IPS-20b (cell line): ENCODE measurements around the gene FHL3.
"Not testable (repeated sequence)": the region's sequence is repeated elsewhere in the genome, so short reads cannot be mapped to it uniquely, and the experiment has no call there.

Experiments used
- H3K27ac ChIP-seq: one replicate; pipeline ENCODE4 v1.5.1; 2013; ENCODE audit warnings: low read length
- H3K27me3 ChIP-seq: 2 replicates; pipeline ENCODE4 v1.6.1; 2013; ENCODE audit warnings: mild to moderate bottlenecking, low read length, inconsistent platforms; ENCODE audit not compliant: insufficient read depth
- H3K36me3 ChIP-seq: 2 replicates; pipeline ENCODE4 v1.6.1; 2013; ENCODE audit warnings: low read depth, mild to moderate bottlenecking, inconsistent platforms, low read length, moderate library complexity; ENCODE audit not compliant: insufficient read depth
- H3K4me1 ChIP-seq: 2 replicates; pipeline ENCODE4 v1.6.1; 2013; ENCODE audit warnings: mild to moderate bottlenecking, control low read depth, inconsistent platforms, low read length, moderate library complexity; ENCODE audit not compliant: insufficient read depth
- H3K4me3 ChIP-seq: 2 replicates; pipeline ENCODE4 v1.5.1; 2013; ENCODE audit warnings: mild to moderate bottlenecking, low read length, inconsistent platforms
- H3K9ac ChIP-seq: 2 replicates; pipeline ENCODE4 v1.6.1; 2013; ENCODE audit warnings: low read depth, mild to moderate bottlenecking, inconsistent platforms, low read length, moderate library complexity
- H3K9me3 ChIP-seq: 2 replicates; pipeline ENCODE4 v1.6.1; 2013; ENCODE audit warnings: mild to moderate bottlenecking, low read depth, low read length, inconsistent platforms; ENCODE audit not compliant: insufficient read depth

FHL3 gene

GRCh38 chr1:38044221-38045215 is 39.2 kb upstream of the FHL3 start:
- Histone ChIP-seq H3K36me3 (no peaks in the 10 kb centered on the region), H3K27ac (no peak overlapping the region), H3K4me1 (peaks cover 4% of the 10 kb centered on the region; the same call in 1 of the 2 replicates), H3K9me3 (no peaks in the 10 kb centered on the region), H3K27me3 (peaks cover 70% of the 10 kb centered on the region), H3K4me3 (peak overlapping the region; percentile 87), H3K9ac (peak overlapping the region; percentile 51; the same call in 1 of the 2 replicates)

DNA sequence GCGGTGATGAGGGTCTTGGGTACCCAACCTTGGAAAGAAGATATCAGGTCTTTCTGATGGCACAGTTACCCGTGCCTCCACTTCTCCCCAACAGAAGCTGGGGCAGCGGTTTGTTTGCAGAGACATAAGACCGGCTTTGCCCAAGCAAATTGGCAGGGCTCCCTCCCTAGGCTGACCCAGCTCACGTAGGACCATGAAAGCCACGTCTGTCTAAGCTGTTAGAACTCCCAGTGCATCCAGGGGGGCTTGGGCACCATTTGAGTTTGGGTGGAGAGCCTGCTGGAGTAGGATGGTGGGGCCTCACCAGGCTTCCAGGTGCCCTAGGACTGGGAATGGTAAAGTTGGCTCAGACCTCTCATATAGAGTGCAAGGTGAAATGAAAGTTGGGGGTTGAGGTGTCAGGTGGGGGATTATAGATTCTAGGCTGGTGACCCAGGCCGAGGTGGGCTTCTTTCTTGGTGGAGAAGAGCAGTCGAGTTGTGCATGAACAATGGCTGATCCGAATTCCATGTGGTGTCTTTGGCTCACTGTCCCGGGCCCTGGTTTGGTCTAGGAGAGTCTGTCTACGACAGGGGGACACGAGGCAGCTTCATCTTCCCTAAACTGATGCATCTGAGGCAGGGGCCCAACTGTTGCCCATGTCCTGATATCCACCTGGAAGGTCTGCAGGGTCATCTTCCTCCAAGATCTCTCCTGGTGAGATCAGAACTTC is 37.9 kb upstream of the FHL3 start:
- peaks cover 57% of the 10 kb centered on the region for H3K27me3 ChIP-seq
- no peaks in the 10 kb centered on the region; the same call in 1 of the 2 replicates for H3K9me3 ChIP-seq
- H3K36me3 ChIP-seq, result no peaks in the 10 kb centered on the region
- H3K27ac ChIP-seq, result no peak overlapping the region
- peaks cover 4% of the 10 kb centered on the region; the same call in 1 of the 2 replicates for H3K4me1 ChIP-seq
- no peak overlapping the region for H3K9ac ChIP-seq
- H3K4me3 ChIP-seq, result peak overlapping the region; percentile 87; the same call in 1 of the 2 replicates

DNA sequence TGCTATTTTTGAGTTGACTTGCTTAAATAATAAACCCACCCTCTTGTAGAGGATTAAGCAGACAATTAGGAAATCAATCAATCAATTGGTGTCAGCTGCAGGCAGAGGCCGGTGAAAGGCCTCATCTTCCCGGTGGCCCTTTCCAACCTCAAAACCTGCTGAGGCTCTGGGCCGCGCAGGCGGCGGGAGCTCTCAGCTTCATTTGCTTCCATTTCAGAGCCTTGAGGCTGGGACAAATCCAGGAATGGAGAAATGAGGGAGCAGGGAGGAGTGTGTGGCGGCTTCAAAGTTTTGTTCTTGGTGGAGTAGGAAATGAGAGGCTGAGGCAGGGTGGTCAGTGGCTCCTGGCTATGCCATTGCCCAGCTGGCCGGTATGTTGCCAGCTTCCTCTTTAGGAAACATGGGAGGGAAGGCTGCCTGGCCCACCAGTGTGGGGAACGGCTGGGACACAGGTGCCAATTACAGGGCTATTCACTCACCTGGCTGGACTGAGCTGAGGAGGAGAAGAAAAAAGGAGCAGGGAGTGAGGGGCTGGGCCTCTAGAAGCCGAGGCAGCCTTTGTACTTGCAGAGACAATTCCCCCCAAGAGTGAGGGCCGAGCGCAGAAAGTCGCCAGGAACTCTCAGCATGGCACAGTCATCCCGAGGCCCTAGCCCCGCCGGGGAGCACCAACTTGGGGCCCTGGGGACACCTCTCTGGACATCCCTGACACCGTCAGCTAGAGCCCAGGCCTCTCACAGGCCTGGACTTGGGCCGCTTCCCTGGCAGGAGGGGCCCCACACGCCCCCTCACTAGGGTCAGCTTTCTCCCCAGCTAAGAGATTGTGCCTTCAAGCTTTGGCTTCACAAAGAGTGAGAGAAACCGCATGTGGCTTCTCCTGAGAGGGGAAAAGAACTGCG is 36.9 kb upstream of the FHL3 start:
- H3K9ac ChIP-seq, result no peak overlapping the region
- H3K4me1 ChIP-seq, result no peaks in the 10 kb centered on the region; the same call in 1 of the 2 replicates
- no peak overlapping the region for H3K27ac ChIP-seq
- H3K36me3 ChIP-seq, result no peaks in the 10 kb centered on the region
- H3K27me3 ChIP-seq, result peaks cover 47% of the 10 kb centered on the region
- H3K4me3 ChIP-seq, result no peak overlapping the region
- no peaks in the 10 kb centered on the region; the same call in 1 of the 2 replicates for H3K9me3 ChIP-seq

GRCh38 chr1:38039331-38040088 is 34.2 kb upstream of the FHL3 start:
- H3K9me3 ChIP-seq, result no peaks in the 10 kb centered on the region; the same call in 1 of the 2 replicates
- no peak overlapping the region for H3K9ac ChIP-seq
- no peaks in the 10 kb centered on the region for H3K36me3 ChIP-seq
- no peak overlapping the region for H3K27ac ChIP-seq
- no peak overlapping the region for H3K4me3 ChIP-seq
- peaks cover 31% of the 10 kb centered on the region for H3K27me3 ChIP-seq
- H3K4me1 ChIP-seq, result no peaks in the 10 kb centered on the region; the same call in 1 of the 2 replicates

DNA sequence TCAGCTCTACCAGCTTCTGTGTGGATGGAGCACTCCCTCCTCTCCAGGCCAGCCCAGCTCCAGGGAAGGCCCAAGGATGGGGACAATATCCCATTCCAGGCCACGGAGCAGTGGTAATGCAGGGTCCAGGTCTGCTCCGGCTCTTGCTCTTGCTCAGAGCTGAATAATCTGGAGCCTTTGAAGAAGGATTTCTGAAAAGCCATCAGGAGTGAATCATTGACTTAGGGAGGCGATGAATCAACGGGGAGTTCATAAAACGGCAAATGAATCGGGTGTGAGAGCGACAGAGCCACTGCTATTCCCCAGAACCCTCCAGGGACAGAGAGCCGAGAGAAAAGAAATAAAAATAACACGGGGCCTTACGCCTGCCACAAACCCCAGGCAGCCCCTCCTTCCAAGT is 33.5 kb upstream of the FHL3 start:
- Histone ChIP-seq H3K9ac (no peak overlapping the region), H3K27ac (no peak overlapping the region), H3K9me3 (no peaks in the 10 kb centered on the region; the same call in 1 of the 2 replicates), H3K4me3 (no peak overlapping the region), H3K27me3 (peaks cover 25% of the 10 kb centered on the region), H3K36me3 (no peaks in the 10 kb centered on the region), H3K4me1 (no peaks in the 10 kb centered on the region; the same call in 1 of the 2 replicates)

GRCh38 chr1:38037221-38037939 is 32.1 kb upstream of the FHL3 start:
- Histone ChIP-seq H3K36me3 (no peaks in the 10 kb centered on the region), H3K9ac (no peak overlapping the region), H3K4me3 (no peak overlapping the region), H3K4me1 (no peaks in the 10 kb centered on the region; the same call in 1 of the 2 replicates), H3K9me3 (no peaks in the 10 kb centered on the region; the same call in 1 of the 2 replicates), H3K27me3 (peaks cover 10% of the 10 kb centered on the region), H3K27ac (no peak overlapping the region)

DNA sequence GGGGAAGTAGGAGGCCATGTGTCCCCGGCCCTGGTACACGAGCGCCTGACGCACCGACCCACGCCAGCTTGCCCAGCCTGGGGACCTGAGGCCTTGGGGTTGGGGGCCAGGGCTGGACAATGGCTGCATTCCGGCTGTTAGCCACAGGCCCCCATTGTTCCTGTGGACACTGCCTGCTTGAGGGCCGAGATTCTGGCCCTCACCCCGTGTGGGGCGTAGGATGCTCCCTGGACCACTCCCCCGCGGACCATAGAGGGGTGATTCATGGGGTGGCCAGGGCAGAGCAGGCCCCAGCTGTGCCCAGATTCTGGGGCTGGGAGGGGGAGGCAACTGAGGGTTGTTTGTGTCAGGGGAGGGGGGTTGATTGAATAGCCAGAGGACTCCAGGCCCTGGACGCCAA is 29.6 kb upstream of the FHL3 start:
- Histone ChIP-seq H3K27ac (no peak overlapping the region), H3K9ac (no peak overlapping the region), H3K36me3 (no peaks in the 10 kb centered on the region), H3K4me1 (peaks cover 9% of the 10 kb centered on the region; the same call in 1 of the 2 replicates), H3K27me3 (no peaks in the 10 kb centered on the region), H3K9me3 (no peaks in the 10 kb centered on the region; the same call in 1 of the 2 replicates), H3K4me3 (no peak overlapping the region)

- H3K4me3 ChIP-seq, H3K27ac ChIP-seq, H3K9me3 ChIP-seq, H3K36me3 ChIP-seq, H3K27me3 ChIP-seq, H3K9ac ChIP-seq: not testable (repeated sequence)
- peaks cover 27% of the 10 kb centered on the region for H3K4me1 ChIP-seq
Measured at GRCh38 chr1:38032992-38033391, 27.7 kb upstream of the FHL3 start.

- Histone ChIP-seq H3K9me3 (no peaks in the 10 kb centered on the region), H3K4me3 (no peak overlapping the region), H3K36me3 (no peaks in the 10 kb centered on the region), H3K27me3 (no peaks in the 10 kb centered on the region), H3K4me1 (peaks cover 27% of the 10 kb centered on the region), H3K9ac (no peak overlapping the region), H3K27ac (no peak overlapping the region)
Measured at GRCh38 chr1:38031513-38031866, 26.2 kb upstream of the FHL3 start.
